GM08714 (cell line): ENCODE data around the gene UNG.
"Not testable (repeated sequence)": the region's sequence is repeated elsewhere in the genome, so short reads cannot be mapped to it uniquely, and the experiment has no call there.

Experiments used
- H3K4me3 ChIP-seq: fragments of 200-500 bp; sonication (Bioruptor generic); 2 replicates; pipeline ENCODE4 v1.5.1; 2014; ENCODE audit warnings: mild to moderate bottlenecking, low read length, inconsistent platforms
- ZNF274 ChIP-seq: IDR thresholded peaks from 2 replicates; pipeline ENCODE4 v1.6.1; 2012; ENCODE audit warnings: mild to moderate bottlenecking, low read depth, low read length

Gene UNG

DNA sequence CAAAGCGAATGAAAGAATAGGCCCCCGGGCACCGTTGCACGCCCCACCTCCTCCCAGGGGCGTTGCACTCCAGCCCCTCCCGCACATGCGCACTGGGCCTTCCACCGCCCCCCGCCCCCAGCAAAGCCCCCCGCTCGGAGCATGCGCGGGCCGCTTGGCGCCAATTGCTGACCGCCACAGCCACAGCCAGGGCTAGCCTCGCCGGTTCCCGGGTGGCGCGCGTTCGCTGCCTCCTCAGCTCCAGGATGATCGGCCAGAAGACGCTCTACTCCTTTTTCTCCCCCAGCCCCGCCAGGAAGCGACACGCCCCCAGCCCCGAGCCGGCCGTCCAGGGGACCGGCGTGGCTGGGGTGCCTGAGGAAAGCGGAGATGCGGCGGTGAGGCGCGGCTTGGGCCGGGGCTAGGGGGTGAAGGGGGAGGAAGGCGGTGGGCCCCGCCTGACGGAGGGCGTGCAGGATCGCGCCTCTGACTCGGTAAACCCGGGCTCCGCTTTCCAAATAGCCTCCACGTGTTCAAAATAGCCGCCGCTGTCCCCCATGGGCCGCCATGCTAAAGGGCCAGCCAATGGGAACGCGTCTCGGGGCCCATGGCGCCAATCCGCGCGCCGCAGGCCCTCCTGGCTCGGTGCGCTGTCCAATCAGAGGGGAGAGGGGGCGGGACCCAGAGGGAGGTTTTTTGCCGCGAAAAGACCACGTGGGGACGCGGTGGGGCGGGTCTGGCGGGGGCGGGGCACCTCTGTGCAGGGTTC, at the start of gene UNG:
UNG (plus strand) TSS at position 163 of the 748 bp plus-strand sequence; CDS start at position 246, 83 bp downstream.
- peak within 1 kb of the TSS; percentile 87 for H3K4me3 ChIP-seq
- TF ChIP-seq ZNF274, result no peak

DNA sequence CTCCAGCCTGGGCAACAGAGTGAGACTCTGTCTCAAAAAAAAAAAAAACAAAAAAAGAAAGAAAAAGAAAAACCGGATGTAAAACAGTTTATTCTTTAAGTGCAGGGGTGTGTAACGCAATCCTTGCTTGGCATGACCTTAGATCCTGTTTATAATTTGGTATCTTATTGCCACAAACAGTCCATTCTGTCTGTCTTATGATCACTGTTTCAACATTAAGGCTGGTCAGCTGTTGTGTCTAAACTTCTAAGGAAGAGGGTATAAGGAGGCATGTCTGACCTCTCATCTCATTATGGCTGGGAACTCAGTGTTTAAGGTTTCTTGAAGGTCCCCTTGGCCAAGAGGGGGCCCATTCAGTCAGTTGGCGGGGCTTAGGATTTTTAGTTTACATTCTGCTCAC, 48.7 kb upstream of the UNG start:
- H3K4me3 ChIP-seq, result not testable (repeated sequence)

DNA sequence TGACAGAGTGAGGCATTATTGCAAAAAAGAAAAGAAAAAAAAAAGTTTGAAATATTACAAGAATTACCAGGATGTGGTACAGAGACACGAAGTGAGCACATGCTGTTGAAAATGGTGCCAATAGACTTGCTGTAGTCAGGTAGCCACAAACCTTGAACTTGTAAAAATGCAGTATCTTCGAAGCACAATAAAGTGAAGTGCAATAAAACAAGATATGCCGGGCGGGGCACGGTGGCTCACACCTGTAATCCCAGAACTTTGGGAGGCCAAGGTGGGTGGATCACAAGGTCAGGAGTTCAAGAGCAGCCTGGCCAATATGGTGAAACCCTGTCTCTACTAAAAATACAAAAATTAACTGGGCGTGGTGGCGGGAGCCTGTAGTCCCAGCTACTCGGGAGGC, 47.6 kb upstream of the UNG start:
- not testable (repeated sequence) for H3K4me3 ChIP-seq

DNA sequence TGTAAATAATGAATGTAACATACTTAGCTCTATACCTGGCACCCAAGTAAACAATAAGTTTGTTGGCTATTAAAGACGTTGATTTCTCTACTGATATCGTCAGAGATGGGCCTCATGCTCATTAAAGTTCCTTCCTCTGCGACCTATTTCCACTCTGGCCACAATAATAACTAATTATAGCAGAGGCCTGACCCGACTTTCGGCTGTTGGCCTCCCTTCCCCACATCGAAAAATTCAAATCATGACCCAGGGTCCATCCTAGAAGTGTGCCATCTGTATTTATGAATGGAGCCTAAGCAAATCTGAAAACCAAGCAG, 45.3 kb upstream of the UNG start:
- peak overlapping the region; percentile 69; the same call in 1 of the 2 replicates for H3K4me3 ChIP-seq
- TF ChIP-seq ZNF274, result no peak

DNA sequence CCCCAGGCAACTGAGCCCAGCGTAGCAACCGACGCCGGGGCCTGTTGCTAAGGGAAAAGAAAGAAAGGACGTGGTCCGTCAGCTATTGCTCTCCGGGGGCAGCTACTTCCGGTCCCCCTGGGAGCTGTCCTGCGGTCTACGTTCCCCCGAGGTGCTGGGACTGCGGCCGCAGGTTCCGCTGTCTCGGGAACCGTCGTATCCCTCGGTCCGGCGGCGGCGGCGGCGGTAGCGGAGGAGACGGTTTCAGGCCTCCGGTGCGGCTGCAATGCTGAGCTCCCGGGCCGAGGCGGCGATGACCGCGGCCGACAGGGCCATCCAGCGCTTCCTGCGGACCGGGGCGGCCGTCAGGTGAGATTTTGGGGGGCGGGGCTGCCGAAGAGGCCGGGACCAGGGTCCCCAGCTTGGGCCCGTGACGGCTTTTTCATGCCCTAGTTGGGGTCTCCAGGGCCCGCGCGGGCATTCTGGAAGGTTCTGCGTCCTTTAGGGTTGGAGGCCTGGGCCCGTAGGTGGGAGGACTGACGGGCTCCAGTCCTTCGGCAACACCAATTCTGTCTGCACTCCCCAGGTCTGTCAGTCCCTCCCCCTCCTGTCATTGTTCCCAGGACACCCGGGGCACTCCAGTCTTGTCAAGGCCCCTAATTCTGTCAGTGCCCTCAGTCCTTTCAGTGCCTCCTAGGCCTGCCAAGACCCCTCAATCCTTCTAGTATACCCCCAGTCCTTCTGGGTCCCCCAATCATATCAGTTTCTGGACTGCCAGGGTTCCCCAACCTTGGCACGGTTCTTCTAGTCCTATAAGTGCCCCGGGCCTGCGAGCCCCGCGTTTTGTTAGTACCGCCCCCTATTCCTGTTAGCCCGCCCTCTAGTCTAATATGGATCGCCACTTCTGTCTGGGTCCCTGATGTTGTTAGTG, 44.7 kb upstream of the UNG start, which contains the start of gene USP30:
USP30 (plus strand) TSS at position 163 of the 910 bp plus-strand sequence; CDS start at position 266, 103 bp downstream.
- no peak for TF ChIP-seq ZNF274
- peak within 1 kb of the TSS; percentile 69 for H3K4me3 ChIP-seq

DNA sequence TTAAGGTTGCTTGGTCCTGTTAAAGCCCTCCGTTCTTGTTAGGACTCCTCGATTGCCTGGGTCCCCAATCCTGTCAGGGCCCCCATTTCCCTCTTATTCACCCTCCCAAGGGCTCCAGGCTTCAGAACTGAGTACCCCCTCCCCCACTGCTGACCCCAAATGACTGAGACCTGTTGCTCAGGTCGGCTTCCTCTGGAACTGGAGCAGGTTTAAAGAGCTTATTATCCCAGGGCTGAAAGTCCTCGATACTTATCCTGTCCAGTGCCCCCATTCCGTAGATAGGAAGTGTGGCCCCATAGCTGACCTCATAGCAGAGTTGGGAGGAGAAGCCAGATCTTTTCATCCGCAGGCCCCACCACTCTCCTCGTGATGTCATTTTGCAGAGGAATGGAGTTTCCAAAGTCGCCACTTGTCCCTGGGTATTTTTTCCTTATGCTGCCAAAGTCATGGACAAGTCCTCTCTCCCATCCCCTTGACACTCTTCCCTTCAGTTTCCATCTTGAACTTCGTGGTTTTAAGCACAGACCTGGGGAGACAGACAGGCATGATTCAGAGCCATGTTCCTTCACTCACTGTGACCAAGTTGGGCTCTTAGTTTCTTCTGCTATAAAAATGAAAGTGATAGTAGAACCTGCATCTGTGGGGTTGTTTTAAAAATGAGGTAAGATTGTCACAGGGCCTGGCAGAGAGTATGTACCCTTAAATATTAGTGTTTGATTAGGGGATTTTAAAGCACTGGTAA, 43.8 kb upstream of the UNG start:
- no peak for TF ChIP-seq ZNF274

DNA sequence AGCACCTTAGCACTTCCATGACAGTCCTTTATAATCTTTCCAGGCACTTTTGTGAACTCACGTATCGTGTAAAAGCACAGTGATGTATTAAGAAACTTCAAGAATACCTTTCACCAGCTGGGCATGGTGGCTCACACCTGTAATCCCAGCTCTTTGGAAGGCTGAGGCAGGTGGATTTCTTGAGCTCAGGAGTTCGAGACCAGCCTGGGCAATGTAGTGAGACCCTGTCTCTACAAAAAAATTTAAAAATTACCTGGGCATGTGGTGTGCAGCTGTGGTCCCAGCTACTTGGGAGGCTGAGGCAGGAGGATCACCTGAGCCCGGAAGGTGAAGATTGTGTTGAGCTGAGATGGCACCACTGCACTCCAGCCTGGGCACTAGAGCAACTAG, 43.3 kb upstream of the UNG start:
- peak overlapping the region; percentile 69 for H3K4me3 ChIP-seq

More for the DNA sequence above, 43.8 kb upstream of the UNG start:
- H3K4me3 ChIP-seq, result peak overlapping the region; percentile 69

DNA sequence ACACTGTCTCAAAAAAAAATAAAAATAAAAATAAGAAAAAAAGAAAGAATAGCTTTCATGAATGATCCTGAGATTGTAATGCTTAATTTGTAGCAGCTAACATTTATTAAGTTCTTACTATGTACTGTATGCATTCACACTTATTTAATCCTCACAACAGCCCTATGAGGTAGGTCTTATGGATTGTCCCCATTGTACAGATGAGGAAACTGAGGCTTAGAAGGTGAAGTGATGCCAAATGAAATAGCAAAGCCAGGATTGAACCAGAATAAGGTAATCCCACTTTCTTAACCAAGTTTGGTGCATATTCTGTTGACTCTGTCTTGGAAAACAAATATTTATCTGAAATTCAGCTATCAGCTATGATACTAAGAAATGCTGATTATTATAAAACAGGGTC, 42.9 kb upstream of the UNG start:
- no peak for TF ChIP-seq ZNF274
- peak overlapping the region; percentile 69; the same call in 1 of the 2 replicates for H3K4me3 ChIP-seq

DNA sequence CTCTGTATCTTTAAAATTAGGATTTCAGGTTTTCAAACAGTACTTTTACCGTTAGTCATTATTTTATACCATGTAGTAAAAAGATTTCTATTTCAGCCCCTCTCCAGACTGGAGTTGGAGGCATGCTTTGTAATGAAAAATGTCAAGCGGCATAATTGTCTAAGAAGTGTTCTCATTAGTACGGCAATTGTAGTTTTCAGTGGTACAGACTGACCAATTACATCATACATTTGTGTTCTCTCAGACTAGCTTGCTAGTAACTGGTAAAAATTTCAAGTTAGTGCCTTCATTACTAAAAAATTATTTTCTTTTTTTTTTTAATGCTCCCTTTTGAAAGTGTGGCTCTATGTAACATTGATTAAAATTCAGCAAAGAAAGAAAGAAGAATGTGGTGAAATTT, 40.5 kb upstream of the UNG start:
- H3K4me3 ChIP-seq, result no peak overlapping the region
- no peak for TF ChIP-seq ZNF274

DNA sequence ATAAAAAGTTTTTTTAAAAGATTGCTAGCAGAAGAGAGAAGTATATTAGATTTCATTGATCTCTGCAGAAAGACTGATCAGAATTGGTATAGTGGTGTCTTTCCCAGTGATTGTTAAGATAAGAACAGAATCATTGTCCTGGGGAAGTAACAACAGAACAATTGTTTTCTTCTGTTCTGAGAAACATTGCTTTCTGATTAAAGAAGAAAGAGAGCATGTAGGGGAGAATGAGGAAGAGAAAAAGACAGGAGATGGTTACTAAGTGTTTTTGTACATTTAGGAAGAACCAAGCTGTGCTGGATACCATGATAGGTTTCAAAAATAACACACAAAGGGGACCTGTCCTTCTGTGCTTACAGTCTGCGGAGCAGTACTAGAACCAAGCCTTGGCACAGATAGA, 40.0 kb upstream of the UNG start:
- no peak for TF ChIP-seq ZNF274
- H3K4me3 ChIP-seq, result no peak overlapping the region

DNA sequence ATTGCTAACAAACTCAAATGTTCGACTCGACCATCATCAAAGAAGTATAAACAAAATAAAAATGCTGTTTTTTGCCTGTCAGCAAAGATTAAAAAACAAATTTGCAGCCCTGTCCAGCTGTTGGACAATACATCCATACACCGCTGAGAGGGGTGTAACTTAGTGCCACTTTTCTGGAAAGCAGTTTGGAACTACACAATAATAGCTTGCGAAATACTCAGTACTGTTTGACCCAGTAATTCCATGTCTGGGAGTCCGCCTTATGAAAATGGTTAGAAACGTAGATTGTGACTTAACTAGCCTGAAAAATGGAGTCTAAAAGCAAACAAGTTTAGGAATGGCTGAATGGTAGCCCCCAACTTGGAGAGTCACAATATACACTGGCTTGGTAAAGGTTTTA, 38.6 kb upstream of the UNG start:
- no peak overlapping the region for H3K4me3 ChIP-seq
- no peak for TF ChIP-seq ZNF274

DNA sequence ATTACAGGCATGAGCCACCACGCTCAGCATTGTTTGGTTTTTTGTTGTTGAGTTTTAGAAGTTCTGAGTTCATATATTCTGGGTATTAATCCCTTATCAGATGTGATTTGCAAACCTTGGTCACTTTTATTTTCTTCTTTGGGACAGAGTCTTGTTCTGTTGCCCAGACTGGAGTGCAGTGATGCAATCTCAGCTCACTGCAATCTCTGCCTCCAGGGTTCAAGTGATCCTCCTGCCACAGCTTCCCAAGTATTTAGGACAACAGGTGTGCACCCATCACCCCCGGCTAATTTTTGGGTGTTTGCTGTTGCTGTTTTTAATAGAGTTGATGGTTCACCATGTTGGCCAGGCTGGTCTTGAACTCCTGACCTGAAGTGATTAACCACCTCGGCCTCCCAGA, 33.3 kb upstream of the UNG start:
- H3K4me3 ChIP-seq, result no peak overlapping the region
- no peak for TF ChIP-seq ZNF274

DNA sequence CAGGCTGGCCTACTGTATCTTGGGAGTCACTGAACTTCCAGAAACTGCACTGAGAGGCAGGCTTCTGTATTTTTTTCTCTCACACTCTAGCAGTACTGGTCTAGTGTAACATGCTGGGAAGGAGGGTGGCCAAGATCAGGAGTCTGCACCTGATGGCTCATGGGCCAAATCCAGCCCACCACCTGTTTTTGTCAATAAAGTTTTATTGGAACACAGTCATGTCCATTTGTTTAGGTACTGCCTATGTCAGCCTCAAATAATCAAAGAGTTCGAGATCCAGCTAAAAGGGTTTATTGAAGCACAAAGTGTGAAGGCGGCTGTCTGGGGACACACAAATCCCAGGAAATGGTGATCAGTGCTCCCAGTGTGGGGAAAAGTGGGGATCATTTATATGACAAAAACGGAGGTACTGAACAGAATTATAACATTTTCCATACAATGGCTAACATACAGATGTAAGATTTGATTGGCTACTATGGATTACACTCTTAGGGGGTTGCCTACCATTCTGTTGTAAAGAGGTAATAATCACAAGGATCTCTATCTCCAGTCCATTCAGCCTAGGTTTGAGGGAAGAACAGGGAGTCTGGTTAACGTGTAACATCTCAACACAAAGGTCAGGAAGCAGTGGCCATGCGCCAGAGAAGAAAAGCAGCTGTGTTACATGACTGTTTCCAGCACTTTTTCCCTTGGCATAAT, 32.1 kb upstream of the UNG start:
- no peak overlapping the region for H3K4me3 ChIP-seq
- TF ChIP-seq ZNF274, result no peak

DNA sequence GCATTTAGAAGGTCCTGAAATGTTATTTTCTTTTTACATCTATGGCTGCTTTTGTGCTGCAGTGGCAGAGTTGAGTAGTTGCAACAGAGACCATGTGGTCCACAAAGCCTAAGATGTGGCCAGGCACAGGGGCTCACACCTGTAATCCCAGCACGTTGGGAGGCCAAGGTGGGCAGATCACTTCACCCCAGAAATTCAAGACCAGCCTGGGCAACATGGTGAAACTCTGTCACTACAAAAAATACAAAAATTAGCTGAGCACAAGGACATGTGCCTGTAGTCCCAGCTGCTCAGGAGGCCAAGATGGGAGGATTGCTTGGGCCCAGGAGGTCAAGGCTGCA, 31.6 kb upstream of the UNG start:
- no peak for TF ChIP-seq ZNF274
- H3K4me3 ChIP-seq, result no peak overlapping the region
